Measurements from ENCODE around the gene PNLIPRP2. TPM values are rescaled to one million over a fixed set of nuclear protein-coding genes. Genes with fewer than 3 reads are reported as not detected.
A peak's percentile ranks its signal among the peaks of the same experiment; 100 is the strongest.

The PNLIPRP2 gene
- total RNA-seq, 1 experiment from 2014 or later: 0.24 TPM

DNA sequence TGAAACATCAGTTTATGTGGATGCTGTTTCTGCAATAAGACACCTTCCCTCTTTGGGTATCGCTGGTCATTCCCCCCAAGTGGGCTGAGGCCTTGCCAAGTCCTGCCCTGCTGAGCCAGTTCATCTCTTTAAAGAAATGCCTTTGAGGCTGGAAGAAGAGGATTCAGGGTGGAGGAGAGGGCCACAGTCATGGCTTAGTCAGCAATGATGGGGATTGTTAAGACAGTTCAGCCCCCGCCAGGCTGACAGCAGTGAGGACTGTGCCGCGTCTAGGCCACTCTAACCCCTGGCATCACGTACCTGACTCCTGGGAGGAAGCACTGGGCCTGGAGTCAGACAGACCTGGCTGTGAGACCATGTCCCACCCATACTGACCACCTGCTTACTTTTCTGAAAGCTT lies 48.3 kb downstream of the PNLIPRP2 start:
- Histone ChIP-seq H3K27ac (ENCODE audit: insufficient read length, low read depth, low read length) (no peak overlapping the region), H3K4me2 (ENCODE audit: insufficient read depth, insufficient read length, low read length) (peak overlapping the region; percentile 56), H3K4ac (ENCODE audit: low read depth, low read length) (no peak overlapping the region), H4K5ac (ENCODE audit: insufficient read length, low read depth, low read length) (no peak overlapping the region), H2BK15ac (ENCODE audit: low read depth, low read length) (no peak overlapping the region), H3K9ac (ENCODE audit: extremely low read depth, insufficient read length, low read length) (peak overlapping the region; percentile 37), H2AFZ (ENCODE audit: low read length) (no peak overlapping the region), H3K18ac (ENCODE audit: insufficient read length, low read depth, low read length) (no peak overlapping the region), H3K4me1 (ENCODE audit: insufficient read depth, low read length) (peaks cover 7% of the 10 kb centered on the region; the same call in 1 of the 2 replicates), H2BK12ac (ENCODE audit: insufficient read length, low read depth, low read length) (no peak overlapping the region), H3K79me1 (ENCODE audit: insufficient read depth, low read depth, low read length, poor library complexity, severe bottlenecking) (no peaks in the 10 kb centered on the region), H2BK5ac (ENCODE audit: insufficient read length, low read length) (no peak overlapping the region), H2BK20ac (ENCODE audit: low read depth, low read length, poor library complexity, severe bottlenecking) (no peak overlapping the region), H4K8ac (replicated peaks; ENCODE audit: insufficient read length, low read depth, low read length) (no peak overlapping the region), H3K56ac (ENCODE audit: insufficient read length, low read depth, low read length) (no peak overlapping the region), H3K79me2 (ENCODE audit: insufficient read depth, low read length) (0 out of 2 replicates have a peak, but pooled peaks cover 2% of the 10 kb centered on the region), H3K9me3 (ENCODE audit: control insufficient read depth, low read depth, low read length) (no peaks in the 10 kb centered on the region), H2AK5ac (ENCODE audit: insufficient read length, low read length) (no peak overlapping the region), H3T11ph (ENCODE audit: low read length) (no peak overlapping the region), H4K20me1 (ENCODE audit: control insufficient read depth, insufficient read depth, insufficient read length) (no peaks in the 10 kb centered on the region), H3K23me2 (ENCODE audit: insufficient read length, low read depth, low read length, poor library complexity, severe bottlenecking) (peaks cover 8% of the 10 kb centered on the region), H3K27me3 (ENCODE audit: insufficient read depth, low read length) (no peaks in the 10 kb centered on the region), H4K91ac (ENCODE audit: insufficient read length, low read depth, low read length) (no peak overlapping the region), H3K23ac (ENCODE audit: insufficient read length, low read depth, low read length) (no peak overlapping the region), H2BK120ac (ENCODE audit: low read depth, low read length, poor library complexity, severe bottlenecking) (no peak overlapping the region), H3K14ac (ENCODE audit: insufficient read depth, low read length) (no peak overlapping the region)
- WGBS (ENCODE audit: extremely low coverage, insufficient read length, low lambda C conversion rate): no CpG with 5 or more reads among the region's 5 CpGs
- Mint-ChIP-seq H3K4me1 (peaks cover 23 to 29% of the 10 kb centered on the region in 2 experiments), H3K36me3 (ENCODE audit: insufficient read depth in 1 of 3, low read depth in 3 of 3) (peaks cover 11 to 36% (median 31%) of the 10 kb centered on the region in 3 experiments; a peak in 6 of 7 replicates), H3K4me3 (peak overlapping the region; percentile 73 to 85), H3K27me3 (ENCODE audit: low read depth) (no peaks in the 10 kb centered on the region), H3K9me3 (no peaks in the 10 kb centered on the region), H3K27ac (peak overlapping the region in 1 of 3 experiments; percentile 55; a peak in 2 of 7 replicates)
- peak; percentile 24 for DNase-seq
- TF ChIP-seq, protein P1, sequence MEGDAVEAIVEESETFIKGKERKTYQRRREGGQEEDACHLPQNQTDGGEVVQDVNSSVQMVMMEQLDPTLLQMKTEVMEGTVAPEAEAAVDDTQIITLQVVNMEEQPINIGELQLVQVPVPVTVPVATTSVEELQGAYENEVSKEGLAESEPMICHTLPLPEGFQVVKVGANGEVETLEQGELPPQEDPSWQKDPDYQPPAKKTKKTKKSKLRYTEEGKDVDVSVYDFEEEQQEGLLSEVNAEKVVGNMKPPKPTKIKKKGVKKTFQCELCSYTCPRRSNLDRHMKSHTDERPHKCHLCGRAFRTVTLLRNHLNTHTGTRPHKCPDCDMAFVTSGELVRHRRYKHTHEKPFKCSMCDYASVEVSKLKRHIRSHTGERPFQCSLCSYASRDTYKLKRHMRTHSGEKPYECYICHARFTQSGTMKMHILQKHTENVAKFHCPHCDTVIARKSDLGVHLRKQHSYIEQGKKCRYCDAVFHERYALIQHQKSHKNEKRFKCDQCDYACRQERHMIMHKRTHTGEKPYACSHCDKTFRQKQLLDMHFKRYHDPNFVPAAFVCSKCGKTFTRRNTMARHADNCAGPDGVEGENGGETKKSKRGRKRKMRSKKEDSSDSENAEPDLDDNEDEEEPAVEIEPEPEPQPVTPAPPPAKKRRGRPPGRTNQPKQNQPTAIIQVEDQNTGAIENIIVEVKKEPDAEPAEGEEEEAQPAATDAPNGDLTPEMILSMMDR (conservative IDR thresholded peaks at IDR 0.05): no peak
